ENCODE data around the gene GGACT.

Gene GGACT

DNA sequence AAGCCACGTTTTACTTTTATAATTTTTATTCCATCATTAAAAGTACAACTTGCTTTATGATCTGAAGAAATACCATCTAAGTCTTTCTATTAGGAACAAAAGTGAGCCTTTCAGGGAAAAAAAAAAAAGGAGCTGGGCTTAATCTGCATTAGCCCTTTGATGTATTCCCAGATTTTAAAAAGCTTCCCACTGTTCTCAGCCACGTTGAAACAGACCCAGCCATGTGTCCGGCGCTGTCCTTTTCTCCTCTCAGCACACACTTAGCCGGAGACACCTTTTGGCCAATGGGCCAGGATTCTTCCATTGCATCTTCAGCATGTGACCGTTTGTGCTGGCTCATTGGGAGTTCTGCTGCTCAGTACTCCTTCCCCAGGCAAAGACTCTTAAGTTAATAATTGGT is 105.5 kb downstream of the GGACT start:
- DNase-seq (ENCODE audit: low spot score) (no peak), FAIRE-seq (no peak)

- DNase-seq (ENCODE audit: low spot score) = no peak
- FAIRE-seq = no peak
Observed at GRCh38 chr13:100480676-100481075, 107.9 kb downstream of the GGACT start.
